DOHH2 (cell line): Measurements from ENCODE around the gene CELF3.

Experiments used
- H3F3A ChIP-seq: fragments of 200-600 bp; sonication (generic), shearing (Covaris generic); 2 replicates; pipeline ENCODE4 v1.6.0; 2016; ENCODE audit warnings: antibody characterized with exemption, mild to moderate bottlenecking; ENCODE audit not compliant: control insufficient read depth, insufficient read depth
- H3K27ac ChIP-seq: fragments of 200-600 bp; sonication (generic); 2 replicates; pipeline ENCODE4 v1.5.1; 2014; ENCODE audit warnings: low read depth, mild to moderate bottlenecking, low read length, moderate library complexity
- H3K27me3 ChIP-seq: fragments of 200-600 bp; sonication (generic); 2 replicates; pipeline ENCODE4 v1.6.1; 2014; ENCODE audit warnings: mild to moderate bottlenecking, low read length, mixed read lengths; ENCODE audit not compliant: control insufficient read depth
- H3K36me3 ChIP-seq: fragments of 200-600 bp; sonication (generic); 2 replicates; pipeline ENCODE4 v1.6.1; 2014; ENCODE audit warnings: mild to moderate bottlenecking, low read length, moderate library complexity, mixed read lengths; ENCODE audit not compliant: control insufficient read depth
- H3K4me1 ChIP-seq: fragments of 200-600 bp; sonication (generic); 2 replicates; pipeline ENCODE4 v1.6.1; 2014; ENCODE audit warnings: mild to moderate bottlenecking, low read length, mixed read lengths; ENCODE audit not compliant: control insufficient read depth
- H3K4me2 ChIP-seq: fragments of 200-600 bp; sonication (generic); 2 replicates; pipeline ENCODE4 v1.6.0; 2014; ENCODE audit warnings: mild to moderate bottlenecking, low read length, moderate library complexity
- H3K4me3 ChIP-seq: fragments of 200-600 bp; sonication (generic); 2 replicates; pipeline ENCODE4 v1.5.1; 2014; ENCODE audit warnings: mild to moderate bottlenecking, low read length, mixed read lengths
- H3K79me2 ChIP-seq: fragments of 200-600 bp; sonication (generic); 2 replicates; pipeline ENCODE4 v1.6.1; 2014; ENCODE audit warnings: mild to moderate bottlenecking, low read length, mixed read lengths; ENCODE audit not compliant: control insufficient read depth
- H3K9me2 ChIP-seq: fragments of 200-600 bp; sonication (generic); replicated peaks from 2 replicates; pipeline ENCODE4 v1.6.1; 2014; ENCODE audit warnings: mild to moderate bottlenecking, low read length, mixed read lengths; ENCODE audit not compliant: control insufficient read depth
- H3K9me3 ChIP-seq: fragments of 200-600 bp; sonication (generic); 2 replicates; pipeline ENCODE4 v1.6.1; 2014; ENCODE audit warnings: antibody characterized with exemption, low read length, mixed read lengths; ENCODE audit not compliant: control insufficient read depth, insufficient read depth
- H4K20me1 ChIP-seq: fragments of 200-600 bp; sonication (generic); 2 replicates; pipeline ENCODE4 v1.6.0; 2014; ENCODE audit warnings: low read depth, mild to moderate bottlenecking, antibody characterized with exemption, low read length, moderate library complexity; ENCODE audit not compliant: control insufficient read depth, insufficient read depth
- EZH2phosphoT487 ChIP-seq: fragments of 200-600 bp; sonication (generic); IDR thresholded peaks from 2 replicates; pipeline ENCODE4 v1.6.1; 2017; ENCODE audit warnings: borderline replicate concordance, mild to moderate bottlenecking, antibody characterized with exemption, low read length, moderate library complexity, mixed read lengths
- TF ChIP-seq, protein P1 (sequence below): fragments of 200-600 bp; sonication (generic); IDR thresholded peaks from one replicate; pipeline ENCODE4 v1.5.1; 2014; ENCODE audit warnings: antibody characterized with exemption, mild to moderate bottlenecking, low read depth, low read length; ENCODE audit not compliant: poor library complexity, severe bottlenecking

CELF3 gene

DNA sequence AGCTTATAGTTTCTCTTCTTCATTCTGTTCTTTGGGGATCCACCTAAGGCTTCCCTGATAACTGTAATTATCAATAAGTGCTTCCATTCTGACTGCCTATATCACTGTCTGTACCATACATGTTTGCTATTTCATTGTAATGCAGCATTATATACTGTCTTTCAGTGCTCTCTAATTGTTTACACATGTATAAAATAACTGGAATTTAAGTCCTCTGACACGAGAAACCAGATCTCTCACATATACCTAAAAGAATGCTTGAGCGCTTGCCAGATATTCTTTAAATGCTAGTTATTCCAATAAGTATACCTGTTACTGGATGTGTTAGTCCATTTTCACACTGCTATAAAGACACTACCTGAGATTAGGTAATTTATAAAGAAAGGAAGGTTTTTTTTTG is 34.7 kb downstream of the CELF3 start:
- no peaks in the 10 kb centered on the region for H3K27me3 ChIP-seq
- no peaks in the 10 kb centered on the region for H3F3A ChIP-seq
- H3K36me3 ChIP-seq, result no peaks in the 10 kb centered on the region; the same call in 1 of the 2 replicates
- no peaks in the 10 kb centered on the region for H3K9me3 ChIP-seq
- H3K4me3 ChIP-seq, result no peak overlapping the region
- H3K27ac ChIP-seq, result no peak overlapping the region
- no peaks in the 10 kb centered on the region for H3K4me1 ChIP-seq
- H3K4me2 ChIP-seq, result no peak overlapping the region
- no peaks in the 10 kb centered on the region for H3K9me2 ChIP-seq
- no peaks in the 10 kb centered on the region for H3K79me2 ChIP-seq
- H4K20me1 ChIP-seq, result no peaks in the 10 kb centered on the region
- no peak for TF ChIP-seq EZH2phosphoT487
- TF ChIP-seq, protein P1, sequence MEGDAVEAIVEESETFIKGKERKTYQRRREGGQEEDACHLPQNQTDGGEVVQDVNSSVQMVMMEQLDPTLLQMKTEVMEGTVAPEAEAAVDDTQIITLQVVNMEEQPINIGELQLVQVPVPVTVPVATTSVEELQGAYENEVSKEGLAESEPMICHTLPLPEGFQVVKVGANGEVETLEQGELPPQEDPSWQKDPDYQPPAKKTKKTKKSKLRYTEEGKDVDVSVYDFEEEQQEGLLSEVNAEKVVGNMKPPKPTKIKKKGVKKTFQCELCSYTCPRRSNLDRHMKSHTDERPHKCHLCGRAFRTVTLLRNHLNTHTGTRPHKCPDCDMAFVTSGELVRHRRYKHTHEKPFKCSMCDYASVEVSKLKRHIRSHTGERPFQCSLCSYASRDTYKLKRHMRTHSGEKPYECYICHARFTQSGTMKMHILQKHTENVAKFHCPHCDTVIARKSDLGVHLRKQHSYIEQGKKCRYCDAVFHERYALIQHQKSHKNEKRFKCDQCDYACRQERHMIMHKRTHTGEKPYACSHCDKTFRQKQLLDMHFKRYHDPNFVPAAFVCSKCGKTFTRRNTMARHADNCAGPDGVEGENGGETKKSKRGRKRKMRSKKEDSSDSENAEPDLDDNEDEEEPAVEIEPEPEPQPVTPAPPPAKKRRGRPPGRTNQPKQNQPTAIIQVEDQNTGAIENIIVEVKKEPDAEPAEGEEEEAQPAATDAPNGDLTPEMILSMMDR, result no peak

DNA sequence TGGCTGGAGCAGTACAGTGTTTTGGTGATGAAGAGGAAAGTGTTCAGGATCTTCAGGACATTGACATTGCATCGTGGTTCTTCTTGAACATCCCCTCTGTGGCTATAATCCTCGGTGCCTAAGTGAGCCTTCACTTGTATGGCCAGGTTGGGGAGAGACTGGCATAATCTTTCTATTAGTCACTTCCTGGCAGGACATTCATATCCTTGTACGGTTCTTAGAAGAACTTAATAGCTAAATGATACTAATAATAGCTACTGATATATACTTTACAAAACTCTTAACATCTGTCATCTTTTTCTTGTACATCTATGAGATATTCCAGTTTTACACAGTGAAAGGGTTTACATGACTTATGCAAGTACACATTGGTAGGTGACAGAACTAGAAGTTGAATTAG is 35.8 kb downstream of the CELF3 start:
- Histone ChIP-seq H3K4me3 (no peak overlapping the region), H3K27ac (no peak overlapping the region), H3K9me3 (no peaks in the 10 kb centered on the region), H3K36me3 (no peaks in the 10 kb centered on the region; the same call in 1 of the 2 replicates), H3K79me2 (no peaks in the 10 kb centered on the region), H3K27me3 (no peaks in the 10 kb centered on the region), H3K9me2 (no peaks in the 10 kb centered on the region), H3K4me2 (no peak overlapping the region), H4K20me1 (no peaks in the 10 kb centered on the region), H3K4me1 (no peaks in the 10 kb centered on the region), H3F3A (no peaks in the 10 kb centered on the region)
- TF ChIP-seq, protein P1, result no peak
- no peak for TF ChIP-seq EZH2phosphoT487

DNA sequence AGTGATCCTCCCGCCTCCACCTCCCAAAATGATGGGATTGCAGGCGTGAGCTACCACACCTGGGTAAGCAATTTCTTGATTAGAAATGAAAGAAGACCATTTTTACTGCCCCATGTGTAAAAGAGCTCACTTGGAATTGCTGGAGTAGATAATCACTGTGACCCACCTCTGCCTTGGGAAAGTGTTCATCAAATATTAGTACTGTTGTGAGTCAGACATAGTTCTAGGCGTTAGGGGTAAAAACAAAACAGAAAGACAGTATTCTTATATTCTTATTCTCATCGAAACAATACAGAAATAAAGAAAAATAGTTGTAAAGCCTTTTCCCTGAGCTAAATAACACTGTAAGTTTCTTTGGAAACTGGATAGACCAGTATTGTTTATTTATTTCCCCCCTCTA is 36.2 kb downstream of the CELF3 start:
- Histone ChIP-seq H3K9me3 (no peaks in the 10 kb centered on the region), H3K4me2 (no peak overlapping the region), H3K4me3 (no peak overlapping the region)

More for the DNA sequence above, 36.2 kb downstream of the CELF3 start:
- Histone ChIP-seq H3K27me3 (no peaks in the 10 kb centered on the region), H3K79me2 (no peaks in the 10 kb centered on the region), H3K36me3 (no peaks in the 10 kb centered on the region; the same call in 1 of the 2 replicates), H3K27ac (no peak overlapping the region), H3K4me1 (no peaks in the 10 kb centered on the region), H3K9me2 (no peaks in the 10 kb centered on the region), H4K20me1 (no peaks in the 10 kb centered on the region), H3F3A (no peaks in the 10 kb centered on the region)
- TF ChIP-seq, protein P1, result no peak
- no peak for TF ChIP-seq EZH2phosphoT487
